ENCODE data around the gene MAP1LC3B.

DNA sequence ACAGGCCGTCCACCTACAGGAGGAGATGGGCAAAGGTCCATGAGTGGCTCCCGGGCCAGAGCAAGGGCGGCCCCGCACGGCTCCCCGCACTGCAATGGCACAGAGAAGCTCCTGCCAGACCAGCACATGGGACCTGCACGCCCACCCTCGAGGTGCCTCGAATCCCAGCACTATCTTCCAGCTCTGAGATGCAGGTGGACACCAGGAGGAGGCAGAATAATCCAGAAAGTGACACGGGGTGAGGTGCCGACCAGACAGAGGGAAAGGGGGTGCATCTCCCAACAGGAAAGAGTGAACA lies 48.4 kb upstream of the MAP1LC3B start:
- no peak for TF ChIP-seq EZH2 (IDR thresholded peaks at IDR 0.05; ENCODE audit: insufficient read depth, poor library complexity, severe bottlenecking)
- no peak for TF ChIP-seq EZH2phosphoT487 (IDR thresholded peaks at IDR 0.05; ENCODE audit: insufficient read depth, low read depth)

All from GM23248 (cell line).